ENCODE data around the gene CCDC3.

Gene CCDC3

GRCh38 chr10:12961416-12962205 lies 39.9 kb downstream of the CCDC3 start:
- no peak for DNase-seq (ENCODE audit: low read depth)

DNA sequence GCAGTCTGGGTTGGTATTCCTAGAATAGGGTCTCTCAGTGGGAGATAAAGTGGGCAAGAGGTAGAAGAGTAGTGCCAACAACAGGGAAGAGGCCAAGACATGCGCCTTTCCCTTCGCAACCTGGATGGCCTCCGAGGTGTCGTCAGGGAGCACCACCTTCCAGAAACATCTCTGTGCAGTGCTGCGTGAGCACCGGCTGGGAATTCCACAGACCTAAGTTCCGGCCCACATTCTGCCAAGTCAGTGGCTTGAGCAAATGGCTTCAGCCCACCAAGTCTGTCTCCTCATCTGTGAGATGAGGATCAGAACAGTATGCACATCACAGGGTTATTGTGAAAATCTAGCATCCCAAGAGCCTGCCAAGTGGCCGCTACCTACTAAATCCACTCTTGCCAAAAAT lies 40.6 kb downstream of the CCDC3 start:
- no peak for DNase-seq (ENCODE audit: low read depth)

GRCh38 chr10:12960334-12960898 lies 41.1 kb downstream of the CCDC3 start:
- no peak for DNase-seq (ENCODE audit: low read depth)

DNA sequence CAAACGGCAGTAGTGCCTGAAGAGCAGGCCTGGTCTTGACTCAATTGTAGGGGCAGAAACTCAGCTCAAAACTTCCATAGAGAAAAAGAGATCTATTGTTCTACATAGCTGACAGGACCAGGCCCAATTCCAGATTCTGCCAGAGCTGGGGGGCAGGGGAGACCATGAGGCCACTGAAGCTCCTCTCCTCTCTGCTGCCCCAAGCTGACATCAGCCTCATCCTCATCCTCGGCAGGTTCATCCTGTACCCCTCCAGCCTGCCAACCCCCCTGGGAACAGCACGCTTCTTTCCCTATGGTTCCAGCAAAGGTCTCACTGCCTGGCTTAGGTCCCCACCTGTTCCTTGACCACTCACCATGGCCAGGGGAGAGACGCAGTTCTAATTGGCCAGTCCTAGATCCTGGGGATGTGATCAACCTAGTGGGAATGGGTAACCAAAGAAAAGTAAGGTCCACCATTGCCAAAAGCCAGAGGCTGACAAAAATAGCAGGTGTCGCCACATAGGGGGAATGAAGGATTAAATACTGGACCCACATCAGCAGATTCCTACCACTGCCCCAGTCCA lies 42.9 kb downstream of the CCDC3 start:
- no peak for DNase-seq (ENCODE audit: low read depth)

- DNase-seq (ENCODE audit: low read depth), result no peak
Measured at GRCh38 chr10:12957081-12957480, 44.4 kb downstream of the CCDC3 start.

DNA sequence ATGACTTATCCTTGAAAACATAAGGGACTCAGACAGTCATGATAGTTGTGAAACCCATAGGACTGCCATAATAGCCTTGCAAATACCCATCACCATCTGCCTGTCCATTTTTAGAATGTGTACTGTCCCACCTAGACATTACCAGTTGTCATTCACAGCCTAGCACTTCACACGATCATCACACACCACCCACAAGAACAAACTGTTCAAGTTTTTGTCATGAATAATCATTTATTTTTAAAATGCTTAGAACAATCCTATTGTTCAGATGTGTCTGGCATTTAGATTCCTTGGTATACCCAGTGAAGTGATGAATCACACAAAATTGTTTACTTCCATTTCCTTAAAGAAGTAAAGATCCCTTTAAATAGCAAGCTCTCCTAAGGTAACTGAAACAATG lies 46.6 kb downstream of the CCDC3 start:
- no peak for DNase-seq (ENCODE audit: low read depth)

DNA sequence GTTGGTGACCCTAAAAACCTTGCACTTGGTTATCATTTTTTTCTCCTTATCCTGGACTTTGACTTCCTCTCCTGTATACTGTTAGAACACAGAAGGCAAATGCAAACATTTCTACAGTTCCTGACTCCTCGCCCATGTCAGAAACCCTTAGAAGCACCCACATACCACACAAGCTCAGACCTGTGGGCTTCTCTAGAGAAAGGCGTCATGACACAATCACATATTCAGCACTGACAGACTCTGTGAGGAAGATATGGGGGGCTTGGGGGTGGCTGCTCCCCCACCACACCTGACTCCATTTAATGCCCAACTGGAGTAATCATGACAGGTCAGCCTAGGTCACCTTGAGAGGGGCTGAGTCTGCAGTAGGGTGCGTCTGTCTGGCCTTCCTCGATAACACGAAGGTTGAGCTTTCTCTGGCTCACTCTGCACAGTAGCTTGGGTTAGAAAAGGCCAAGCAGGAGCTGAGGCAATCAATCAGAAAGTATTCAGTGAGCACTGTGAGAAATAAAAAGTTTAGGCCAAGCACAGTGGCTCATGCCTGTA lies 50.9 kb downstream of the CCDC3 start:
- DNase-seq (ENCODE audit: low read depth), result no peak

GRCh38 chr10:12949248-12949647 lies 52.3 kb downstream of the CCDC3 start:
- DNase-seq (ENCODE audit: low read depth), result no peak

GRCh38 chr10:12947741-12948140 lies 53.8 kb downstream of the CCDC3 start:
- DNase-seq (ENCODE audit: low read depth), result no peak

- DNase-seq (ENCODE audit: low read depth), result no peak
Measured at GRCh38 chr10:12946372-12946771, 55.1 kb downstream of the CCDC3 start.

DNA sequence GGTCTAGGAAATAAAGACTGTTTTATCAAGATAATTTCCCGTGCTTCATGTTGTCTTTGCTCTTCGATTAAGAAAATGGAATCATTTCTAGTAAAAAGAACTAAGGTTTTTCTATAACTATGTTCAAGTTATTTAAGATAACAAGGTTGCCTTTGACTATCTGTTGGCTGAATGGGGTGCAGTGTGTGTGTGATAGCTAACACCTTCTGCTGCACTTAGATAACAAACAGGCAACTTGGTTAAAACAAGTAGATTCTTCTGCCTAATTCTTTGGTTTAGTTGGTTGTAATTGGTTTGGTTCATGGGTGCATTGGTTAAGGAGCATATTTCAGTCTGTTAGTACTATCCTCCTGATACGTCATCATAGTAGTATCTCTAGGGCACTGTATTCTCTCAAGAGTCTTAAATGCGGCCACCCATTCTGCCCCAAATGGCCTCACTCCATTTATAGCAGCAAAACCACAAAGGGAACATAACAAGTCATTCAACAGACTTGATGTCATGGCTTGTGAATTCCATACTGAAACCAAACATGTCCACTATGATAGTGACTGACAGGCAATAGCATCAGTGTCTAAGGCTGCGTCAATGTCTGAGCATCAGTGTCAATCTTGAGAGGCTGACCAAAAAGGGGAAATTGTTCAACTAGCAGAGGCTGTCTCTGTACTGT lies 55.7 kb downstream of the CCDC3 start:
- DNase-seq (ENCODE audit: low read depth), result no peak

DNA sequence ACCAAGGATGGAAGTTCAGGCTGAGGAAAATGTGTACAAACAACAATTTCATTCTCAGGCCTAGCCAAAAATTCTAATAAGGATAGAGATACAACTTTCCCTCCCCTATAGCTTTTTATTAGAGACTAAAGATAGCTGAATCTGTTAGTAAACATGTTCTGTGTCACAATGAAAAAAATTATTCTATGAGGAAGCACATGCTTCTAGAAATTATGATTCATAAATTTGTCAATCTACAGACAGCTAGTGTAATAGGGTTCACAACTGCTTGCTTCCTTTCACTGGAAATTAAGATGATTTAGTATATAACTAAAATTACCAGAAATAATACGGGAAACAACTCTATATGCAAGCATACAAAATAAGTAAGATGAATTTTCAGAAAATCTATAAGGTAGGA lies 56.6 kb downstream of the CCDC3 start:
- no peak for DNase-seq (ENCODE audit: low read depth)

DNA sequence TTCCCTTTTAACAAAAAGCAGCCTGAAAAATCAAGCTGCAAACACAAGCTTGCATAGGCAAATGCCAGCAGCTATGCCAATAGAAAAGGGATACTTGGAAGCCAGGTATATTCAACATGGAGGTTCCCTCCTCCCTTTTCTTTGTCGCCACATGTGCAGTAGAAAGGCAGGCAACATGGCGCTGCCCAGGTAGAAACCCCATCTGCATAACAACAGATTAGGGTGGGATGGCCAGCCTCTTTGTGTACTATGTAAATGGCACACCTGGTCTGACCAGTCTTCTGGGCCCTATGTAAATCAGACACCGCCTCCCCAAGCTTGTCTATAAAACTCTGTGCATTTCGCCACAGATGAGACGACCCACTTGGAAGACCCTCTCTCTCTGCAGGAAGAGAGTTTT lies 58.1 kb downstream of the CCDC3 start:
- no peak for DNase-seq (ENCODE audit: low read depth)

DNA sequence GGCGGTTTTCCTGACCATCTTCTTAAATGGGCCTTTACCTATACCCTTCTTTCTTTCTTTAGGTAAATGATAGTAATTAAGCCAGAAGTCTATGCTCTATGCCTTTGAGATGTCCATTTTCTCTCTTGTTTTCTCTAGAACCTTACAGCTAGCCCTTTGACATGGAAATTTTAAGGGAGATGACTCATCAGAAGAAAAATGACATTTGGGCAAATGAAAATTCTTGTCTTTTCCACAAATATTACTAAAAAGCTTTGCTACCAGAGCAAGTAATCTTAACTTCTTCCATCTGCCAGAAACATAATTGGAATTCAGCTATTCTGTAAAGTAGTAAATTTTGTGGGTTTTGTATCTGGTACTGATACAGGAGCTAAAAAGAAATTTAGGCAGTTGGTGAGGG lies 59.5 kb downstream of the CCDC3 start:
- no peak for DNase-seq (ENCODE audit: low read depth)

DNA sequence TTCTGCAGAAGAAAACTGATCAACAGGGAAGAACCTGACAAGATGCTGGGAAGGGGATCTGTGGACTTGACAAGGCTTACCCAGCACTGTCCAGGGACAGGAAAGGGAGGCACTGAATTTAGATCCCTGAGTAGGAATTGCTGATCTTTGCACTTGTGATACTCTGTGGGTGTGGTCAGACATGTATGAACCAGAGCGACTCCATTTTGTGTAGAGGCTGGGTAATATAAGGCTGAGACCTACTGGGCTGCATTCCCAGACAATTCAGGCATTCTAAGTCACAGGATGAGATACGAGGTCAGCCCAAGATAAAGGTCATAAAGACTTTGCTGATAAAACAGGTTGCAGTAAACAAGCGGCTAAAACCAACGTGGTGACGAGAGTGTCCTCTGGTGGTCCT lies 60.7 kb downstream of the CCDC3 start:
- no peak for DNase-seq (ENCODE audit: low read depth)

GRCh38 chr10:12938271-12938670 lies 63.2 kb downstream of the CCDC3 start:
- no peak for DNase-seq (ENCODE audit: low read depth)

GRCh38 chr10:12937527-12937926 lies 64.0 kb downstream of the CCDC3 start:
- no peak for DNase-seq (ENCODE audit: low read depth)

- DNase-seq (ENCODE audit: low read depth), result no peak
Measured at GRCh38 chr10:12934777-12935176, 66.7 kb downstream of the CCDC3 start.

DNA sequence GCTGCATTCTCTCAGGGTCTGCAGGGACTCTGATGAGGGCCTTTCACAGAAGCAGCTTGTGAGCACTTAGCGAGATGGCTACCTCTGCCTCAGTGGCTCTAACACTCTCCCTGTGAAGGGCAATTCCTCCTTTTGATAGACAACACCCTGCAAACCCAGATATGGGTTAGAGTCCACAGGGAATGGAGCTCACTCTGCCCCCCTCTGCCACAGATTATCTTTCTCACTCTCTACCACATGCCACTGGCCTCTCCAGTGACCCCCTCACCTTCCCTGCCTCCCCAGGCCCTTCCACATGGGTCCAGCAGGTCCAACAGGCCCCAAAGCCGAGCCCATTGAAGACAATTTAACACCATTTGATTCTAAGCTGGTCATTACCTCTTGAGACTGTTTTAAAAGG lies 72.1 kb downstream of the CCDC3 start:
- no peak for DNase-seq (ENCODE audit: low read depth)

GRCh38 chr10:12928571-12928970 lies 72.9 kb downstream of the CCDC3 start:
- DNase-seq (ENCODE audit: low read depth), result no peak

GRCh38 chr10:12927896-12928295 lies 73.6 kb downstream of the CCDC3 start:
- no peak for DNase-seq (ENCODE audit: low read depth)

GRCh38 chr10:12925845-12926244 lies 75.7 kb downstream of the CCDC3 start:
- no peak for DNase-seq (ENCODE audit: low read depth)

DNA sequence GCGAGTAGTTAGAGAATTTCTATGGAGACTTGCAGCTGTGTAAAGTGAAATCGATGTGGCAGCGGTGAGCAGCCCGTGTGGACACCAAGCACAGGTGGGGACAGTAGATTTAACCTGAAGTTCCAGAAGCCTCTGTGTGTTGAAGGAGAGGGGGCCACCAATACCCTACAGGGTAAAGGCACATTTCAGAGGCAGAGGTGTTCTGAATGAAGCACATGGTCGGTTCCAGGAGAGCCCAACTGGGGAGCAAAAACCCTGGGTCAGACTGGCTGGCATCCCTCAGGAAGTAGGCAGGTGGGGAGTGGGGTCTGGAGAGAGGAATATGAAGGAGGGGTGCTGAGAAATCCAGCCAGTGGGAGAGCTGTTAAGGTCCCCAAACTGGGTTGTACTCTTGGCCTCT lies 76.6 kb downstream of the CCDC3 start:
- DNase-seq (ENCODE audit: low read depth), result no peak
